ENCODE results near the gene AIPL1.

DNA sequence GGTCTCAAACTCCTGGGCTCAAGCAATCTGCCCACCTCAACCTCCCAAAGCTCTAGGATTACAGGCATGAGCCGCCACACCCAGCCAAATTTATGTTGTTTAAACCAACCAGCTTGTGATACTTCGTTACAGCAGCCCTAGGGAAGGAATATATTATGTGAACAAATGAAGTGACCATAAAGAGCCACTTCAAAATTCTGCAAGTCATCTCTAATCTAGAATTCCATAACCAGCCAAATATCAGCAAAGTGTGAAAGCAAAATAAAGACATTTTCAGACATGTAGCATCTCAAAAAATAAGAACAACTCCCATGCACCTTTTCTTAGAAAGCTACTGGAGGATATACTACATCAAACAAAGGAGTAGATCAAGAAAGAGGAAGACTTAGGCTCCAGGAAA, 36.0 kb downstream of the AIPL1 start:
- TF ChIP-seq EP300 (IDR thresholded peaks at IDR 0.05) (no peak), CTCF (IDR thresholded peaks at IDR 0.05) (no peak)
